ENCODE results near the gene PSTPIP1.

DNA sequence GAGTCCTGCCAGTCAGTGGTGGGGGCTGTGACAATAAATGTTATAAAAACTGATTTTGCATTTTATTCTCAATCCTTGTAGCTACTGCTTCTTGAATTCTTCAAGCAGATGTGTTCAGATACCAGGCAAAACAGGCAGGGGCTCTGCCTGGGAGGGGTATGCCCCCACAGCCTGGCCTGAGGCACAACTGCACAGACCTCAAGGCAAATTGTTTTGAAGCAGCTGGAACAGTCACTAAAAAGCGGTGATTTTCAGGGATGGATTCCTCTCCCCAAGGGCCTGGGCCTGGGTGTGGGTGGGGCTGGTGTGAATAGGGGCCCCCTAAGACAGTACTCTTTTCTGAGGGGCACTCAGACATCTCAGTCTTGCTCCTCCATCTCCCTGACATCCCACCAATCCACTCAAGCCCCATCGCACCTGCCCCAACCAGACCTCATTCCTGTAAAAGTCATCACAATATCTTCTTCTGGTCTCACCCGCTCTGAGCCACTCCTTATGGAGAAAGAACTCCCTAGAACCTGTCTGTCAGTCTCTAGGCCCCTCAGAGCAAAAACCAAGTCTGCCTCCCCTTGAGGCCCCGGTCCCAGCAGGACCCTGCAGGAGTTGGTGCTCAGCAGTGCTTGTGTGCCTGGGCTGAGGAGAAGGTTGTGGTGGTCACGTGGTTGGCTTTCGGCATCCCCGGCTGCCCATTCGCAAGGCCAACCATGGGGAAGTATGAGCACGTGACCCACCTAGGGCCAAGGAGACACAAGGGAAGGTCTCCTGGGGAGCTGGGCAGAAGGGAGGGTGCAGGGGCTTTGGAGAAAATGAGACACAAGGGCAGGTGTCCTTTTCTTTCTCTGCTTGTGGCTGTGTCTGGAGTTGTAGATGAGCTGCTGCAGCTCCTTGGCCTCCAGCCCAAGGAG is 2.9 kb upstream of the PSTPIP1 start:
- TF ChIP-seq EZH2 (IDR thresholded peaks at IDR 0.05; ENCODE audit: borderline replicate concordance), result no peak
- TF ChIP-seq, protein P1, sequence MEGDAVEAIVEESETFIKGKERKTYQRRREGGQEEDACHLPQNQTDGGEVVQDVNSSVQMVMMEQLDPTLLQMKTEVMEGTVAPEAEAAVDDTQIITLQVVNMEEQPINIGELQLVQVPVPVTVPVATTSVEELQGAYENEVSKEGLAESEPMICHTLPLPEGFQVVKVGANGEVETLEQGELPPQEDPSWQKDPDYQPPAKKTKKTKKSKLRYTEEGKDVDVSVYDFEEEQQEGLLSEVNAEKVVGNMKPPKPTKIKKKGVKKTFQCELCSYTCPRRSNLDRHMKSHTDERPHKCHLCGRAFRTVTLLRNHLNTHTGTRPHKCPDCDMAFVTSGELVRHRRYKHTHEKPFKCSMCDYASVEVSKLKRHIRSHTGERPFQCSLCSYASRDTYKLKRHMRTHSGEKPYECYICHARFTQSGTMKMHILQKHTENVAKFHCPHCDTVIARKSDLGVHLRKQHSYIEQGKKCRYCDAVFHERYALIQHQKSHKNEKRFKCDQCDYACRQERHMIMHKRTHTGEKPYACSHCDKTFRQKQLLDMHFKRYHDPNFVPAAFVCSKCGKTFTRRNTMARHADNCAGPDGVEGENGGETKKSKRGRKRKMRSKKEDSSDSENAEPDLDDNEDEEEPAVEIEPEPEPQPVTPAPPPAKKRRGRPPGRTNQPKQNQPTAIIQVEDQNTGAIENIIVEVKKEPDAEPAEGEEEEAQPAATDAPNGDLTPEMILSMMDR (IDR thresholded peaks at IDR 0.05; ENCODE audit: poor library complexity), result no peak
- TF ChIP-seq EZH2phosphoT487 (IDR thresholded peaks at IDR 0.05; ENCODE audit: low read depth, severe bottlenecking, unreplicated experiment), result no peak
